GM12878 (cell line): ENCODE measurements around the gene PRRT1. TPM values are rescaled to one million over a fixed set of nuclear protein-coding genes. Genes with fewer than 3 reads are reported as not detected.
A peak's percentile ranks its signal among the peaks of the same experiment; 100 is the strongest.

Experiments
- BCL11A ChIP-seq: IDR thresholded peaks from 2 replicates; pipeline ENCODE4 v1.6.1; 2011; ENCODE audit warnings: low read depth, low read length
- BMI1 ChIP-seq: fragments of 450-650 bp; IDR thresholded peaks from 2 replicates; pipeline ENCODE4 v1.6.1; 2016; ENCODE audit warnings: mild to moderate bottlenecking, moderate library complexity, borderline replicate concordance
- CBFB ChIP-seq: IDR thresholded peaks from 2 replicates; pipeline ENCODE4 v1.6.1; 2016; ENCODE audit warnings: antibody characterized with exemption, low read depth
- CBX5 ChIP-seq: sonication (generic); IDR thresholded peaks from 2 replicates; pipeline ENCODE4 v1.6.1; 2016; ENCODE audit warnings: low read depth, moderate library complexity, mild to moderate bottlenecking, inconsistent platforms
- CHD2 ChIP-seq: IDR thresholded peaks from 2 replicates; pipeline ENCODE4 v1.6.1; 2011; ENCODE audit warnings: low read depth, low read length, improper control_type of control experiment, borderline replicate concordance
- EED ChIP-seq: sonication (generic); IDR thresholded peaks from 2 replicates; pipeline ENCODE4 v1.6.1; 2016; ENCODE audit warnings: antibody characterized with exemption, low read depth
- EGR1 ChIP-seq, 2 experiments: IDR thresholded peaks; 1 replicate in 1 of 2; 2 replicates in 1 of 2; pipeline ENCODE4 v1.6.1; 2011 to 2012; ENCODE audit warnings: low read depth in 2 of 2, low read length in 2 of 2, borderline replicate concordance in 1 of 2, mild to moderate bottlenecking in 1 of 2, moderate library complexity in 1 of 2
- ESRRA ChIP-seq: IDR thresholded peaks from 2 replicates; pipeline ENCODE4 v1.6.1; 2012; ENCODE audit warnings: mild to moderate bottlenecking, low read length, improper control_type of control experiment
- KDM1A ChIP-seq: fragments of 200-600 bp; sonication (generic); IDR thresholded peaks from 2 replicates; pipeline ENCODE4 v1.6.1; 2016; ENCODE audit warnings: borderline replicate concordance
- KLF5 ChIP-seq: fragments of 450-650 bp; IDR thresholded peaks from 2 replicates; pipeline ENCODE4 v1.6.1; 2014; ENCODE audit warnings: mild to moderate bottlenecking; ENCODE audit not compliant: partially characterized antibody
- MTA2 ChIP-seq: fragments of 450-650 bp; IDR thresholded peaks from 2 replicates; pipeline ENCODE4 v1.6.1; 2016; ENCODE audit warnings: low read depth, mild to moderate bottlenecking, moderate library complexity
- POU2F2 ChIP-seq: IDR thresholded peaks from 3 replicates; pipeline ENCODE4 v1.6.1; 2011; ENCODE audit warnings: low read depth, mild to moderate bottlenecking, low read length, borderline replicate concordance
- PRDM15 ChIP-seq: fragments of 450-650 bp; formaldehyde crosslinking; IDR thresholded peaks from 2 replicates; pipeline ENCODE4 v1.4.0; 2020; ENCODE audit warnings: mild to moderate bottlenecking, moderate library complexity
- RB1 ChIP-seq: fragments of 450-650 bp; formaldehyde crosslinking; IDR thresholded peaks from 2 replicates; pipeline ENCODE4 v1.6.1; 2017; ENCODE audit warnings: mild to moderate bottlenecking, borderline replicate concordance
- YBX1 ChIP-seq: fragments of 450-650 bp; IDR thresholded peaks from 2 replicates; pipeline ENCODE4 v1.6.1; 2016; ENCODE audit warnings: antibody characterized with exemption
- ZBTB4 ChIP-seq: fragments of 450-650 bp; formaldehyde crosslinking; IDR thresholded peaks from 2 replicates; pipeline ENCODE4 v1.4.0; 2022; ENCODE audit warnings: mild to moderate bottlenecking, moderate library complexity
- ZNF274 ChIP-seq: IDR thresholded peaks from one replicate; pipeline ENCODE4 v1.8.0; 2011; ENCODE audit not compliant: insufficient read length, insufficient read depth
- polyA plus RNA-seq, 11 experiments: library from polyadenylated mRNA; depleted of rRNA in 4 of 11; unstranded in 6 of 11; stranded (reverse) in 5 of 11; fragments of >200 nt; fragmentation: Nextera tagmentation in 4 of 11; fragmentation: Illumina TruSeq in 1 of 11; extraction: Ambion mirVana in 4 of 11; extraction: Trizol in 1 of 11; gene quantifications; 1 replicate in 1 of 11; 2 replicates in 10 of 11; pipeline versions ENCODE4 v1.2.1 to v1.2.3, GENCODE V29; 2011 to 2016; ENCODE audit warnings: inconsistent platforms in 2 of 11, missing spikeins in 2 of 11, low read depth in 1 of 11
- total RNA-seq, 4 experiments: library from RNA; depleted of rRNA in 3 of 4; stranded (reverse); fragments of >200 nt in 3 of 4; fragmentation: Illumina TruSeq in 1 of 4; extraction: Trizol in 1 of 4; gene quantifications; 2 replicates each; pipeline versions ENCODE4 v1.2.1 to v1.2.3, GENCODE V29; 2013 to 2021
- TF ChIP-seq, protein P1 (sequence below): fragments of 450-650 bp; formaldehyde crosslinking; IDR thresholded peaks from 2 replicates; pipeline ENCODE4 v1.5.0; 2022; ENCODE audit warnings: mild to moderate bottlenecking, missing genetic modification characterization
- TF ChIP-seq, protein P2 (sequence below): fragments of 450-650 bp; IDR thresholded peaks from 2 replicates; pipeline ENCODE4 v1.6.1; 2016; ENCODE audit warnings: mild to moderate bottlenecking

The PRRT1 gene
- total and polyA plus RNA-seq, 10 of the 15 experiments (the other 5 are each of a cell fraction or from before 2014, with no cell fraction given), result 0.04 to 0.15 (median 0.10) TPM; not detected in 6

DNA sequence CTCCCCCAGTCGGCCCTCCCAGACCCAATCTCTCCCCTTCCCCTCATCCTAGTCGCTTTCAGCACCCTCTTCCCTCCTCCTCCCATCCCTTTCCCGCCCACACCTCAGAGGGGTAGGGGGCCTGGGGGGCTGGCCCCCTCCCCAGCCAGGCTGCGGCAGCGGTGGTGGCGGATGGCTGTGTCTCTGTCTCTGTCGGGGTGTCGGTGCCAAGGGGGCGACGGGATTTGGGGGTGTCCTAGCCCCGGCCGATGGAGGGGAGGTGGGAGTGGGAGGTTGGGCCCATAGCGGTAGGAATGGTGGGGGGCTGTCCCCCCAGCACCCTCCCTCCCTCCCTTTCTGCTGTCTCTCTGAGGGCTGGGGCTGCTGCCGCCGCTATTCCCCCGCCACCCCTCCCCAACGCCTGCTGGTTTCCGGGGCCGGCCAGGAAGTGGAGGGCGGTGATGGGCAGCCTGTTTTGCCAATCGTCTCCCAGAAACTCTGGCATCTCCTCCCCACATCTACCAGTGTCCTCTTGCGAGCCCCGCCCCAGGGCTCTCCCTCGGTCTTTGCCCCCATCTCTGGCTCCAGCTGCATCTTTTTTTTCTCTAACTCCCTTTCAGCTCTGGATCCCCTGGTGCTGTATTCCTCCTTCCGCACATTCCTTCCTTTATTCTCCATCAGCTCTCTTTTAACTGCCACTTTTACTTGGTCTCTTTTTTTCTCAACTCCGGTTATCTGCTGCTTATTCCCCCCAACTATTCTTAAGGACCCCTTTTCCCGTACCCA is 24.2 kb upstream of the PRRT1 start, which contains the start of gene AGPAT1 (continued):
- TF ChIP-seq PRDM15 (CRISPR knock-in tag) (no peak), ESRRA (no peak), EED (no peak), ZNF274 (no peak), ZBTB4 (CRISPR knock-in tag) (no peak), CBFB (no peak), MTA2 (no peak), BCL11A (no peak), KLF5 (no peak), KDM1A (no peak), POU2F2 (no peak), CBX5 (no peak), YBX1 (peak; percentile 79; the same call in 1 of the 2 replicates), BMI1 (no peak), EGR1 (IDR thresholded peaks at IDR 0.05; ENCODE audit: borderline replicate concordance in 1 of 2, low read depth in 2 of 2, low read length in 2 of 2) (no peak), RB1 (no peak), CHD2 (peak; percentile 81)
- TF ChIP-seq, protein P1, sequence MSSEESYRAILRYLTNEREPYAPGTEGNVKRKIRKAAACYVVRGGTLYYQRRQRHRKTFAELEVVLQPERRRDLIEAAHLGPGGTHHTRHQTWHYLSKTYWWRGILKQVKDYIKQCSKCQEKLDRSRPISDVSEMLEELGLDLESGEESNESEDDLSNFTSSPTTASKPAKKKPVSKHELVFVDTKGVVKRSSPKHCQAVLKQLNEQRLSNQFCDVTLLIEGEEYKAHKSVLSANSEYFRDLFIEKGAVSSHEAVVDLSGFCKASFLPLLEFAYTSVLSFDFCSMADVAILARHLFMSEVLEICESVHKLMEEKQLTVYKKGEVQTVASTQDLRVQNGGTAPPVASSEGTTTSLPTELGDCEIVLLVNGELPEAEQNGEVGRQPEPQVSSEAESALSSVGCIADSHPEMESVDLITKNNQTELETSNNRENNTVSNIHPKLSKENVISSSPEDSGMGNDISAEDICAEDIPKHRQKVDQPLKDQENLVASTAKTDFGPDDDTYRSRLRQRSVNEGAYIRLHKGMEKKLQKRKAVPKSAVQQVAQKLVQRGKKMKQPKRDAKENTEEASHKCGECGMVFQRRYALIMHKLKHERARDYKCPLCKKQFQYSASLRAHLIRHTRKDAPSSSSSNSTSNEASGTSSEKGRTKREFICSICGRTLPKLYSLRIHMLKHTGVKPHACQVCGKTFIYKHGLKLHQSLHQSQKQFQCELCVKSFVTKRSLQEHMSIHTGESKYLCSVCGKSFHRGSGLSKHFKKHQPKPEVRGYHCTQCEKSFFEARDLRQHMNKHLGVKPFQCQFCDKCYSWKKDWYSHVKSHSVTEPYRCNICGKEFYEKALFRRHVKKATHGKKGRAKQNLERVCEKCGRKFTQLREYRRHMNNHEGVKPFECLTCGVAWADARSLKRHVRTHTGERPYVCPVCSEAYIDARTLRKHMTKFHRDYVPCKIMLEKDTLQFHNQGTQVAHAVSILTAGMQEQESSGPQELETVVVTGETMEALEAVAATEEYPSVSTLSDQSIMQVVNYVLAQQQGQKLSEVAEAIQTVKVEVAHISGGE (CRISPR knock-in tag), result no peak
- TF ChIP-seq, protein P2, sequence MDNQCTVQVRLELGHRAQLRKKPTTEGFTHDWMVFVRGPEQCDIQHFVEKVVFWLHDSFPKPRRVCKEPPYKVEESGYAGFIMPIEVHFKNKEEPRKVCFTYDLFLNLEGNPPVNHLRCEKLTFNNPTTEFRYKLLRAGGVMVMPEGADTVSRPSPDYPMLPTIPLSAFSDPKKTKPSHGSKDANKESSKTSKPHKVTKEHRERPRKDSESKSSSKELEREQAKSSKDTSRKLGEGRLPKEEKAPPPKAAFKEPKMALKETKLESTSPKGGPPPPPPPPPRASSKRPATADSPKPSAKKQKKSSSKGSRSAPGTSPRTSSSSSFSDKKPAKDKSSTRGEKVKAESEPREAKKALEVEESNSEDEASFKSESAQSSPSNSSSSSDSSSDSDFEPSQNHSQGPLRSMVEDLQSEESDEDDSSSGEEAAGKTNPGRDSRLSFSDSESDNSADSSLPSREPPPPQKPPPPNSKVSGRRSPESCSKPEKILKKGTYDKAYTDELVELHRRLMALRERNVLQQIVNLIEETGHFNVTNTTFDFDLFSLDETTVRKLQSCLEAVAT, result peak; percentile 36
